Measurements from ENCODE around the gene NUP210. TPM values are rescaled to one million over a fixed set of nuclear protein-coding genes. Genes with fewer than 3 reads are reported as not detected.
"Not testable (repeated sequence)": the region's sequence is repeated elsewhere in the genome, so short reads cannot be mapped to it uniquely, and the experiment has no call there.

NUP210 gene
- total and polyA plus RNA-seq, 8 donors: 16.0 to 23.5 (median 18.1) TPM

DNA sequence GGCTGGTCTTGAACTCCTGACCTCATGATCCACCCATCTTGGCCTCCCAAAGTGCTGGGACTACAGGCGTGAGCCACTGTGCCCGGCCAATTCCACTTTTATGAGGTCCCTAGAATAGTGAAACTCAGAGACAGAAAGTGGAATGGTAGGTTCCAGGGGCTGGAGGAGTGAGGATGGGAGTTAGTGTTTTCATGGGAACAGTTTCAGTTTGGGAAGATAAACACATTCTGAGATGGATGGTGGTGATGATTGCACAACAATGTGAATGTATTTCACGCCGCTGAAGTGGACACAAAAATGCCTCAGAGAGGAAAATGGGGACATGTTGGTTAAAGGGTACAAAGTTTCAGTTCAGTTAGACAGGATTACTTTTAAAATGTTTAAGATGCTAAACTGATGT, 37.5 kb upstream of the NUP210 start:
- Histone ChIP-seq H3K9me3 (no peaks in the 10 kb centered on the region), H3K36me3 (no peaks in the 10 kb centered on the region), H3K4me3 (no peak overlapping the region), H3K27ac (no peak overlapping the region), H3K27me3 (peaks cover 0 to 5% of the 10 kb centered on the region in 2 donors), H3K4me1 (peaks cover 1 to 2% of the 10 kb centered on the region in 2 donors)
- DNase-seq (no peak), ATAC-seq (no peak)
- TF ChIP-seq, protein P1, sequence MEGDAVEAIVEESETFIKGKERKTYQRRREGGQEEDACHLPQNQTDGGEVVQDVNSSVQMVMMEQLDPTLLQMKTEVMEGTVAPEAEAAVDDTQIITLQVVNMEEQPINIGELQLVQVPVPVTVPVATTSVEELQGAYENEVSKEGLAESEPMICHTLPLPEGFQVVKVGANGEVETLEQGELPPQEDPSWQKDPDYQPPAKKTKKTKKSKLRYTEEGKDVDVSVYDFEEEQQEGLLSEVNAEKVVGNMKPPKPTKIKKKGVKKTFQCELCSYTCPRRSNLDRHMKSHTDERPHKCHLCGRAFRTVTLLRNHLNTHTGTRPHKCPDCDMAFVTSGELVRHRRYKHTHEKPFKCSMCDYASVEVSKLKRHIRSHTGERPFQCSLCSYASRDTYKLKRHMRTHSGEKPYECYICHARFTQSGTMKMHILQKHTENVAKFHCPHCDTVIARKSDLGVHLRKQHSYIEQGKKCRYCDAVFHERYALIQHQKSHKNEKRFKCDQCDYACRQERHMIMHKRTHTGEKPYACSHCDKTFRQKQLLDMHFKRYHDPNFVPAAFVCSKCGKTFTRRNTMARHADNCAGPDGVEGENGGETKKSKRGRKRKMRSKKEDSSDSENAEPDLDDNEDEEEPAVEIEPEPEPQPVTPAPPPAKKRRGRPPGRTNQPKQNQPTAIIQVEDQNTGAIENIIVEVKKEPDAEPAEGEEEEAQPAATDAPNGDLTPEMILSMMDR (IDR thresholded peaks at IDR 0.05): no peak
- intact Hi-C loops (cut with DNase I): no loop called here

DNA sequence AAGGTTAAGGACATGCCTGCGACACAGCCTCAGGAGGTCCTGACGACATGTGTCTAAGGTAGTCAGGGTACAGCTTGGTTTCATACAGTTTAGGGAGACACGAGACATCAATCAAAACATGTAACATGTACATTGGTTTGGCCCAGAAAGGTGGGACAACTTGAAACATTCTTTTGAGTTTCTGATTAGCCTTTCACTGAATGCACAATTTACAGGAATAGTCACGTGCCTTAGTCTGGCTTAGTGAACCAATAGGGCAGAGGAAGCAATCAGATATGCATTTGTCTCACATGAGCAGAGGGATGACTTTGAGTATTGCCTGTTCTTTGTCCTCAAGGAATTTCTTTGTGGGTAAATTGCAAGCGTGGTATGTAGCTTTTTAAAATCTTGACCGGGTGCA, 35.5 kb upstream of the NUP210 start:
- Histone ChIP-seq H3K27ac (no peak overlapping the region), H3K4me3 (no peak overlapping the region), H3K36me3 (no peaks in the 10 kb centered on the region), H3K4me1 (peaks cover 7 to 13% of the 10 kb centered on the region in 2 donors), H3K9me3 (no peaks in the 10 kb centered on the region), H3K27me3 (no peaks in the 10 kb centered on the region)
- TF ChIP-seq, protein P1 (IDR thresholded peaks at IDR 0.05): no peak
- DNase-seq (no peak), ATAC-seq (no peak)
- intact Hi-C loops (cut with DNase I): no loop called here

- Histone ChIP-seq H3K4me3 (peak overlapping the region; percentile 47 to 60), H3K27me3 (no peaks in the 10 kb centered on the region), H3K36me3 (no peaks in the 10 kb centered on the region), H3K27ac (peak overlapping the region; percentile 90 to 94), H3K9me3 (no peaks in the 10 kb centered on the region), H3K4me1 (peaks cover 7 to 13% of the 10 kb centered on the region in 2 donors)
- intact Hi-C loops (cut with DNase I): loop anchor here in 1 of 2 donors (5.0 kb wide), 1 partner anchor 360 kb away; no protein-coding TSS in a partner anchor
- peak in 1 of 4 donors; percentile 57 for DNase-seq
- ATAC-seq: peak; percentile 68
- TF ChIP-seq, protein P1 (IDR thresholded peaks at IDR 0.05): peak; percentile 47 to 56
These were observed 32.6 kb upstream of the NUP210 start for GRCh38 chr3:13452490-13453335.

DNA sequence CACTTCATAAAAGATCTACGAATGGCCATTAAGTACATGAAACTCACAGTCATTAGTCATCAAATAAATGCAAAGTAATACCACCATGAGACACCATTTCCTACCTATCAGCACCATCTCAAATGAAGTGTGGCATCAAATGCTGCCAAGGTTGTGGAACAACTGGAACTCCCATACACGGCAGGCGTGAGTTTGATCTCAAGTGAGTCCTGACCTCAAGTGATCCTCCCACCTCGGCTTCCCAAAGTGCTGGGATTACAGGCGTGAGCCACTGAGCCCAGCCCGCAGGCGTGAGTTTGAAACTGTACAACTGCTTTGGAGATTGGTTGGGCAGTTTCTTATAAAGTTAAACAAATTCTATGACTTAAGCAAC, 31.2 kb upstream of the NUP210 start:
- DNase-seq: peak in 1 of 4 donors; percentile 37
- TF ChIP-seq, protein P1 (IDR thresholded peaks at IDR 0.05): no peak
- intact Hi-C loops (cut with DNase I): loop anchor here in 1 of 2 donors (5.0 kb wide), 1 partner anchor 359 kb away; no protein-coding TSS in a partner anchor

DNA sequence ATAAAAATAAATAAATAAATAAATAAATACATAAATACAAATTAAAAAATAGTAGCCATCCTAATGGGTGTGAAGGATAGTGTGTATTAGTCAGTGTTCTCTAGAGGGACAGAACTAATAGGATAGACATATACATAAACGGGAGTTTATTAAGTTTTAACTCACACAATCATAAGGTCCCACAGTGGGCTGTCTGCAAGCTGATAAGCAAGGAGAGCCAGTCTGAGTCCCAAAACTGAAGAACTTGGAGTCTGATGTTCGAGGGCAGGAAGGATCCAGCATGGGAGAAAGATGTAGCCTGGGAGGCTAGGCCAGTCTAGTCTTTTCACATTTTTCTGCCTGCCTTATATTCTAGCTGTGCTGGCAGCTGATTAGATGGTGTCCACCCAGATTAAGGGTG, 22.8 kb upstream of the NUP210 start:
- H3K4me3 ChIP-seq; H3K4me1 ChIP-seq; H3K27ac ChIP-seq; intact Hi-C loops (cut with DNase I); DNase-seq; ATAC-seq; H3K9me3 ChIP-seq; H3K27me3 ChIP-seq; H3K36me3 ChIP-seq: not testable (repeated sequence)

More for the DNA sequence above, 31.2 kb upstream of the NUP210 start:
- Histone ChIP-seq H3K4me1 (peaks cover 7 to 13% of the 10 kb centered on the region in 2 donors), H3K27me3 (no peaks in the 10 kb centered on the region), H3K36me3 (no peaks in the 10 kb centered on the region), H3K9me3 (no peaks in the 10 kb centered on the region), H3K4me3 (peak overlapping the region; percentile 47 to 60), H3K27ac (peak overlapping the region; percentile 90 to 94)
- peak; percentile 46 for ATAC-seq
